ENCODE data around the gene TDRD7.
"Not testable (repeated sequence)": the region's sequence is repeated elsewhere in the genome, so short reads cannot be mapped to it uniquely, and the experiment has no call there.

TDRD7 gene

DNA sequence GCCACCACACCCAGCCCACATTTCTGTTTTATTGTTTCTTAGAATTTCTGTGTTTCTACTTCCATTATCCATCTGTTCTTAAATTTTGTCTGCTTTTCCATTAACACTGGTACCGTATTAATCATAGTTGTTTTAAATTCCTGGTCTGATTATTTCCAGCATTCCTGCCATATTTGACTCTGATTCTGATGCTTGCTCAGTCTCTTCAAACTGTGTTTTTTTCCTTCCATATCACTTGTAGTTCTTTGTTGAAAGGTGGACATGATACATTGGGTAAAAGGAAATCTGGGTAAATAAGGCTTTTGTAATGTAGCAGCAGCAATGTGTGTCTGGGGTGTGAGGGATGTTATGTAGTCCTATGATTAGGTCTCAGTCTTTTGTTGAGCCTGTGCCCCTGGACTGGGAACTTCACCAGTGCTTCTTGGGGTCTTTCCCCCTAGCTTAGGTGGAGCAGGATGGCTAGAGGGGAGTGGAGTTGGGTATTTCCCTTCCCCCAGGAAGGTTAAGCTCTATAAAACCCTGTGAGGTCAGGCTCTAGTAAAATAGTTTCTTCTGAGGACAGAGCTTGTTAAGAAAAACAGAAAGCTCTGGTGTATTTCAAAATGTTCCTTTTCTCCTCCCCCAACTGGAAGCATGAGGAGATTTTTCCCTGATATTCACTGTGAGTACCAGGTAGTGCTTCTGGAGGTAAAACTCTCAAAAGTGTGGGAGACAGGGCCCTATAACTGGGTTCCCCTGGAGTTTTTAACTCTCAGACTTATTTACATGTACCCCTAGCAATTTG is 79.5 kb downstream of the TDRD7 start:
- DNase-seq (ENCODE audit: extremely low read depth, insufficient read length) = no peak
- H3K36me3 ChIP-seq (ENCODE audit: control insufficient read depth, insufficient read depth, low read length) = peaks cover 1% of the 10 kb centered on the region
- H3K27me3 ChIP-seq (replicated peaks; ENCODE audit: control insufficient read depth, insufficient read depth, low read length) = no peaks in the 10 kb centered on the region
- H3K4me3 ChIP-seq (replicated peaks; ENCODE audit: low read depth, low read length) = no peak overlapping the region
- TF ChIP-seq, protein P1, sequence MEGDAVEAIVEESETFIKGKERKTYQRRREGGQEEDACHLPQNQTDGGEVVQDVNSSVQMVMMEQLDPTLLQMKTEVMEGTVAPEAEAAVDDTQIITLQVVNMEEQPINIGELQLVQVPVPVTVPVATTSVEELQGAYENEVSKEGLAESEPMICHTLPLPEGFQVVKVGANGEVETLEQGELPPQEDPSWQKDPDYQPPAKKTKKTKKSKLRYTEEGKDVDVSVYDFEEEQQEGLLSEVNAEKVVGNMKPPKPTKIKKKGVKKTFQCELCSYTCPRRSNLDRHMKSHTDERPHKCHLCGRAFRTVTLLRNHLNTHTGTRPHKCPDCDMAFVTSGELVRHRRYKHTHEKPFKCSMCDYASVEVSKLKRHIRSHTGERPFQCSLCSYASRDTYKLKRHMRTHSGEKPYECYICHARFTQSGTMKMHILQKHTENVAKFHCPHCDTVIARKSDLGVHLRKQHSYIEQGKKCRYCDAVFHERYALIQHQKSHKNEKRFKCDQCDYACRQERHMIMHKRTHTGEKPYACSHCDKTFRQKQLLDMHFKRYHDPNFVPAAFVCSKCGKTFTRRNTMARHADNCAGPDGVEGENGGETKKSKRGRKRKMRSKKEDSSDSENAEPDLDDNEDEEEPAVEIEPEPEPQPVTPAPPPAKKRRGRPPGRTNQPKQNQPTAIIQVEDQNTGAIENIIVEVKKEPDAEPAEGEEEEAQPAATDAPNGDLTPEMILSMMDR (IDR thresholded peaks at IDR 0.05; ENCODE audit: insufficient read depth, low read length, poor library complexity, severe bottlenecking) = no peak

DNA sequence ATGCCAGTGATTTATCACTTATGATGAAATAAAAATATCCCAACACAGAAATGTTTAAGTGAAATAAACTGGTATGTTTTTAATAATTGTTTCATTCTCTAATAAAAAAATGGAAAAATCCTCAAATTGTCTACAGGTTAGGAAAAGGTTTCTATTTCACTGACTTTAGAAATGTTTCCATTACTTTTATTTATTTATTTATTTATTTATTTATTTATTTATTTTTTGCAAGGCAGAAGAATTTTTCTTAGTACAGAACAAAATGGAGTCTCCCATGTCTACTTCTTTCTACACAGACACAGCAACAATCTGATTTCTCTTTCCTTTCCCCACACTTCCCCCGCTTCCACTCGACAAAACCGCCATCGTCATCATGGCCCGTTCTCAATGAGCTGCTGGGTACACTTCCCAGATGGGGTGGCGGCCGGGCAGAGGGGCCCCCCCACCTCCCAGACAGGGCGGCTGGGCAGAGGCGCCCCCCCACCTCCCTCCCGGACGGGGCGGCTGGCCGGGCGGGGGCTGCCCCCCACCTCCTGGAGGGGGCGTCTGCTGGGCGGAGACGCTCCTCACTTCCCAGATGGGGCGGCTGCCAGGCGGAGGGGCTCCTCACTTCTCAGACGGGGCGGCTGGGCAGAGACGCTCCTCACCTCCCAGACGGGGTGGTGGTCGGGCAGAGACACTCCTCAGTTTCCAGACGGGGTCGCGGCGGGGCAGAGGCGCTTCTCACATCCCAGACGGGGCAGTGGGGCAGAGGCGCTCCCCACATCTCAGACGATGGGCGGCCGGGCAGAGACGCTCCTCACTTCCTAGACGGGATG is 85.9 kb downstream of the TDRD7 start:
- H3K4me3 ChIP-seq (replicated peaks; ENCODE audit: low read depth, low read length); H3K27me3 ChIP-seq (replicated peaks; ENCODE audit: control insufficient read depth, insufficient read depth, low read length); H3K36me3 ChIP-seq (ENCODE audit: control insufficient read depth, insufficient read depth, low read length); DNase-seq (ENCODE audit: extremely low read depth, insufficient read length): not testable (repeated sequence)

DNA sequence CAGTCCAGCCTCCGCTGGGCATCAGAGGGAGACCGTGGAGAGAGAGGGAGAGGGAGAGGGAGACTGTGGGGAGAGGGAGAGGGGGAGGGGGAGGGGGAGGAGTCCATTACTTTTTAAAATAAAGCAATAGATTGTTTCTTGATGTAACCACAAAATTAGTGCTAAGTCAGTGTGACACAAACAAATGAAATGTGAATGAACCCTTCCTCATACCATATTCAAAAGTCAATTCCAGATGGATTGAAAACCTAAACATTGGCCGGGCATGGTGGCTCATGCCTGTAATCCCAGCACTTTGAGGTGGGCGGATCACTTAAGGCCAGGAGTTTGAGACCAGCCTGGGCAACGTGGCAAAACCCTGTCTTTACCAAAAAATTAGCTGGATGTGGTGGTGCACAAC is 87.0 kb downstream of the TDRD7 start:
- not testable (repeated sequence) for DNase-seq (ENCODE audit: extremely low read depth, insufficient read length); H3K27me3 ChIP-seq (replicated peaks; ENCODE audit: control insufficient read depth, insufficient read depth, low read length)

DNA sequence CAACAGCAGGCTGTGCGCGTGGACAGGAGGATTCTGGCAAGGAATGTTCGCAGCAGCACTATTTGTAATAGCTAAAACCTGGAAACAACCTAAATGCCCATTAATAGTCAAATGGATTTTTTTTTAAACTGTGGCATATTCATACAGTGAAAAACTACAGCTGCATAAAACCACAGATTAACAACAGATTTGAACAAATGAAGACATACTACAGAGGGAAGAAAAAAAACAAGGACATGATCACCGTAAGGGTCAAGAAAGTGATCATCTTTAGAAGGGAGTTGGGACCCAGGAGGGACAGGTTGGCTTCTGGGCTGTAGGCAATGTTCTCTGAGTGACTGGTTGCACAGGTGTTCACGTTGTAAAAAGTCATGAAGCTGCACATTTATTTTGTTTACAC is 88.4 kb downstream of the TDRD7 start:
- DNase-seq (ENCODE audit: extremely low read depth, insufficient read length) = peak; percentile 39
- TF ChIP-seq, protein P1 (IDR thresholded peaks at IDR 0.05; ENCODE audit: insufficient read depth, low read length, poor library complexity, severe bottlenecking) = no peak
- Histone ChIP-seq H3K27me3 (replicated peaks; ENCODE audit: control insufficient read depth, insufficient read depth, low read length) (no peaks in the 10 kb centered on the region), H3K4me3 (replicated peaks; ENCODE audit: low read depth, low read length) (no peak overlapping the region), H3K36me3 (ENCODE audit: control insufficient read depth, insufficient read depth, low read length) (peaks cover 1% of the 10 kb centered on the region)

More for the DNA sequence above, 87.0 kb downstream of the TDRD7 start:
- H3K36me3 ChIP-seq (ENCODE audit: control insufficient read depth, insufficient read depth, low read length); H3K4me3 ChIP-seq (replicated peaks; ENCODE audit: low read depth, low read length): not testable (repeated sequence)

DNA sequence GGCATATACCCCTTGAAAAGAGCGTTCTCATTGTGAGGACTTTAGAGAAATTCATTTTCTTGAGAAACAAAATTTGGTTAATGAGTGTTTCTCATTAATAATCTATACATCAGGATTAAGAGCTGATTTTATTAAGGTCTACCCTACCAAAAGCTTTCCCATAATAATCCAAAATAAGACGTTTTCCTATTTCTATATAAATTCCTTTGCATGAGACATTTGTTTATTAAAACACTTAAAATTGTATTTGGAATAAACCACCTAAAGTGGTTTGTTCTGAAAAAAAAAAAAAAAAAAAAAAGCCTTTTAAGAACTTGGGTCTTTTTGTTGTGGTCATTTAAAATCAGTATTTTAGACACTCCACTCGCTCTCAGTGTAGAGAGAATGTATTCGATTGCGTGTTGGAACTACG is 88.9 kb downstream of the TDRD7 start:
- TF ChIP-seq, protein P1 (IDR thresholded peaks at IDR 0.05; ENCODE audit: insufficient read depth, low read length, poor library complexity, severe bottlenecking) = no peak
- H3K27me3 ChIP-seq (replicated peaks; ENCODE audit: control insufficient read depth, insufficient read depth, low read length) = no peaks in the 10 kb centered on the region
- peak overlapping the region; percentile 58 for H3K4me3 ChIP-seq (replicated peaks; ENCODE audit: low read depth, low read length)
- peaks cover 1% of the 10 kb centered on the region for H3K36me3 ChIP-seq (ENCODE audit: control insufficient read depth, insufficient read depth, low read length)
- no peak for DNase-seq (ENCODE audit: extremely low read depth, insufficient read length)

DNA sequence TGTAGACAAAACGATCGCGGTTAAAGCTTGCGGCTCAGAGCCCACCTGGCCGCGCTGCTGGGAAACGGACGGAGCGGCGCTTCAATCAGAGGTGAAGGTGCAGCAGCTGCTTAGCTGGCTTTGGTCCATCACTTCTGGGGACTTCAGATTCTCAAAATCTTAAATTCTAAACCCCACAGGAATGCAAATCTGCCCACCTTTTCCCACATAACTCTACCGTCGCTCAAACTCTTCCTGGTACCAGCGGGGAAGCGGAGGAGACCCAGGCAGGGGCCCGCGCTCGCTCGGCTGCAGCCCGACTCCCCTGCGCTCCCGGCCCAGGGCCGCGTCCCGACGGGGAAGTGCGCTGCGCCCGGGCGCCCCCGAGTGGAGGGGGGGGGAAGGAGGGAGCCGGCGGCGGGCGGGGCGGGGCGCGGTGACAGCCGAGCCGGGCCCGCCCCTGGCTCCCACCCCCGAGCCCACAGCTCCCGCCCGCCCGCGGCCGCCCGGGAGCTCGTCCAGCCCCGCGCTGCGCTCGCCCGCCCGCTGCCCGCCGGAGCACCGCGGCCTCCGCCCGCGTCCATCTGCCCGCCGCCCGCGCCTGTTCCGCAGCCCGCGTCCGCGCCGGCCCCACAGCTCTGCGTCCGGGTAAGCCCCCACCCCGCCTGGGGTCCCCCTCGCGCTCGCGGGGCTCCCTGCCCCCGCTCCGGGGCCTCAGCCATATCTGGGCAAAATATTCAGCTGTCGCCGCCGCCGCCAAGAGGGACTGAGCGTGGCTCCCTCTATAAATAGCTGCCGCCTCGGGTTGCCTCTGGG is 89.5 kb downstream of the TDRD7 start, which contains the start of gene TMOD1:
Gene TMOD1, plus strand, starts transcription at position 490 of the 795 bp plus-strand sequence. CDS start 22,523 bp downstream, outside the sequence.
- peak; percentile 85 for DNase-seq (ENCODE audit: extremely low read depth, insufficient read length)
- Histone ChIP-seq H3K4me3 (replicated peaks; ENCODE audit: low read depth, low read length) (peak within 1 kb of the TSS; percentile 83), H3K27me3 (replicated peaks; ENCODE audit: control insufficient read depth, insufficient read depth, low read length) (no peaks in the 10 kb centered on the region), H3K36me3 (ENCODE audit: control insufficient read depth, insufficient read depth, low read length) (peaks cover under 1% of the 10 kb centered on the region; the same call in 1 of the 2 replicates)
- TF ChIP-seq, protein P1 (IDR thresholded peaks at IDR 0.05; ENCODE audit: insufficient read depth, low read length, poor library complexity, severe bottlenecking) = peak; percentile 15
